ENCODE data around the gene MYOZ3.

The MYOZ3 gene

DNA sequence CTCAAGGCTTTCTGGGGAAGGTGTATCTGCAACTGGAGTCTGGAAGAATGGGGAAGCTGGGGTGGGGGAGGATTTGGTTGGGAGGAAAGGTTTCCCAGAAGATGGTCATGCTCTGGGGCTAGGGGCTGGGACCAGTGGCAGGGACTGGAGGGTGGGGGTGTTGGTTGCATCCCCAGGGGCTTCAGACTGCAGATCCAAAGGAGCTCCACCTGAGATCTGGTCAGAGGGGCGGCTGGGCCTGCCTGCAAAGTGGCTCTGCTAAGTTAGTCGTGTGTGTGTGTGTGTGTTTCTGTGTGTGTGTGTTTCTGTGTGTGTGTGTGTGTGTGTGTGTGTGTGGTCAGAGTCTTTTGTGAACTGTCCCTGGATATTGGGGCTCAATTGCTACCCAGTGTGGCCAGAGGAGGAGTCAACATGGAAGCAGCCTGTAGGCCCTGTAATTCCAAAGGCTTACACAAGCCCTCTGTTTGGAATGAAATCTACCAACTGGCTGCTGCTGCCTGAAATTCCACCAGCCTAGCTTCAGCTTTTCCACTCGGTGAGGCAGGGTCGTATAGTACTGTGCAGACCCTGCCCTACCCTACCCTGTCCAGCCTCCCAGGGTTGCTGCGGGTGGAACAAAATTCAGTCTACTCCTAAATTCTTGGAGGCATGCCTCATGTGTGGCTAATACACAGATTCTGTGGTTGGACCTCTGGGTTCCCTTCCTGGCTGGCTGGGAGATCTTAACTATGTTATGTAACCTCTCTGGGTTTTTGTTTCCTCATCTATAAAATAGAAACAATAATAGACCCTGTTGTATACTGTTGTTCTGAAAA lies 33.1 kb upstream of the MYOZ3 start:
- no peak for DNase-seq (ENCODE audit: low spot score)

DNA sequence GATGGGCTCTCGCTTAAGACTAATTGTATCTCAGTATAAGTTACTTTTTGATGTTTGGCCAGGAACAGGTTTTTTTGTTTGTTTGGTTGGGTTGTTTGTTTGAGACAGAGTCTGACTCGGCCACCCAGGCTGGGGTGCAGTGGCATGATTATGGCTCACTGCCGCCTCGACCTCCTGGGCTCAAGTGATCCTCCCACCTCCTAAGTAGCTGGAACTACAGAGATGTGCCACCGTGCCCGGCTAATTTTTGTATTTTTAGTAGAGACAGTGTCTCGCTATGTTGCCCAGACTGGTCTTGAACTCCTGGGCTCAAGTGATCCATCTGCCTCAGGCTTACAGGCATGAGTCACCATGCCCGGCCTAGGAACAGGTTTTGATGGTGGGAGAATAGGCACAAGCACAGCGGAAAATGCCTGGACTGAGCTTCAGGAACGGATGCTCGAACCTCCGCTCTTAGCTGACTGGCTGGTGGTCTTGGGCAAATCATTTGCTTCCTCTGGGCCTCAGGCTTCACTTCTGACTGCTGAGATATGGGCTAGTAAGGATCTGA lies 32.0 kb upstream of the MYOZ3 start:
- DNase-seq (ENCODE audit: low spot score) = no peak

DNA sequence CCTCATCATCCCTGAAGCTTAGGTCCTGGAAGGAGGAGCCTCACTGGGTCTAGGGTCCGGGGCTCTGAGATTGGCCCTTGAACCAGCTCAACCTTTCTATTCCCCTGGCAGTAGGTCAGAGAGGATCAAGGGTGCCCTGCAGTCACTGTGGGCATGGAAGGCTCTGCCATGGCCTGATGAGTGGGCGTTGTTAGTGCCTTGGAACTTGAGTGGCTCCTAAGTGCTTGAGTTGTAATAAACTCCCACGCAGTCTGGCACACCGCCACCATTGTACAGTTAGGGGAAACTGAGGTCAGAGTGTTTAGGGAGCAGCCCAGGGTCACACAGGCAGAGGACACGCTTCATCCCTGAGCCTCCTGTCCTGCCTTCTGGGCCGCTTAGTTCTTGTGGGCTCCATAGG lies 31.0 kb upstream of the MYOZ3 start:
- no peak for DNase-seq (ENCODE audit: low spot score)

DNA sequence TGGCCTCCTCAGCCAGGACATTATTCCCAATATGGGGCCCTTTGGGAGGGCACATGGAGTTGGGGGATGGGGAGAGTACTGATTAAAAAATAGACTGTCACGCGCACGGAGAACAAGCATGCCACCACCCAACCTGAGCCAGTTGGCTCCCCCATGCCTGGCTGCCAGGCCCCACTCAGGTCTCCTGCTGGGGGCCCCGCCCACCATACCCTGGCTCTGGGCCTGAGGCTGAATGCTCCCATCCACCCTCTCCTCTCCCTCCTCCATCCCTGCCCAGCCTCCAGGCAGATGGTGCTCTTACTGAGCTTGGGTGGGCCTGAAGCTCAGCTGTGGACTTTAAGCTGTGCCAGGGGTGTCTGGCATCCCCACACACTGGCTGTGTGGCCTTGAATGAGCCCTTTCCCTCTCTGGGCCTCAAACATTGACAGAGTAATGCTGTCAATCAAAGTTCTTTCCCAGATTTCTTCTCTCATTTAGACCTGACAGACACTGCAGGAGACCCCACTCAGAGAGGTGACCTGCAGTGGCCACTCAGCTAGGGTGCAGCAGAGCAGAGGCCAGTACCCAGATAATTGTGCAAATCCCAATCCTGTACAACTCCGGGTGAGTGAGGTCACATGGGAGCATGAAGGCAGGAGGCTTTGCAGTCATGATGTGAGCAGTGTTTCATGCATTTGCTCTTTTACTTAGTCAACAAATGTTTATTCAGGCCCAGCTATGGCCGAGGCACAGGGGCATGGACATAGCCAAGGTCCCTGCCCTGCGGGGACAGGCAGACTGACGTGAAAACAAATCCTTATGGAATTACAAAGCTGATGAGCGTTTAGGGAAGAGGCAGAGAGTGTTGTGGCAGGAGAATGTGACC lies 30.4 kb upstream of the MYOZ3 start:
- no peak for DNase-seq (ENCODE audit: low spot score)

DNA sequence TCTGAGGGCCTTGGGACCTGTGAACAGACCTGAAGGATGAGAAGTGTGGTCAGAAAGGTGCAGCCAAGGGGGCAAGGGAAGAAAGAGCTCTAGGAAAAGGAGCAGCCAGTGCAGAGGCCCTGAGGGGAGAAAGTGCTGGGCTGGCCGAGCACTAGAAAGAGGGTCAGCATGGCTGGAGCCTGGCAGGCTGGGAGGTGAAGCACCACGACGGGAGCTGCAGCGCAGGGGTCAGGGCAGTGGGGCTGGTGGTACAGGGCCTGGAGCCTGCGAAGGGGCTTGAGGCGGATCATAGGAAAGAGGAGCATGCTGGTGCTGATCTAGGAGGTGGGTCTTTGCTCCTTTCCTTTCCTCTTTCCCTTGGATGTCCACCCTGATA lies 29.7 kb upstream of the MYOZ3 start:
- DNase-seq (ENCODE audit: low spot score) = no peak

DNA sequence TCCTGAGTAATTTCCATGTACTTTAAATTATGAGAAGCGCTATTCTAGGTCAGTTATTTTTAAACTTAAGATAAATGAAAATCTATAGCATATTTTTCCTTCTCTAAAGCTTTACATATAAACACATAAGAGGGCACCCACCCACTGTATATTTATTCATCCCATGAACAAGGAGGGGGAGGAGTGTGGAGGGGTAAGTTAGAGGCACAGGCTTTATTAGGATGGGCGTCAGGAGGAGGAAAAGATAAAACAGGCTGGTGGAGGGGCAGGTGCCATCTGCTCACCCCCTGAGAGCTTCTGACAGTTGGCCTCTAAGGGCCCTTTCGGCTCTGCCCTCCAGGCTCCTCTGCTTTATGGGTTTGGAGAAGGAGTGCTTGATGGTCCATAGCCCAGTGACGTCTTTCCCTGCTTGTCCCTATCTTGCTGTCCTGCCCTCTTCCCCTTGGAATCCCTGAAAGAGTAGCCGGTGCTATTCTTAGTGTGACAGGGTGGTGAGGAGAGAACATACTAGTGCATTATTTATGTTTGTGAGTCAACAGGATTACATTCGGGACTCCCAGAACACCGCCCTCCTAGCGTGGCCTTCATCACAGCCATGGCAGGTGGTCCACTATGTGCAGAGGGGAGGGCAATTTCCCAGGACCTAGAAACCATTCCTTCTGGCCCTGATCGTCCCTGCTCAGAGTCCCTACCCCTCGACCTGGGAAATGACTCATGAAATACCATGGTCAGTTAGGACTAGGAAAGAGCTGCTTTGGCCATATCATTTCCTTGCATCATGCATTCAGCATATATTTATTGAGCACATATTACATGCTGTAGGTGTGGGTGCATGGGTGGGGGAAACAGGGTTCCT lies 28.5 kb upstream of the MYOZ3 start:
- DNase-seq (ENCODE audit: low spot score) = no peak

DNA sequence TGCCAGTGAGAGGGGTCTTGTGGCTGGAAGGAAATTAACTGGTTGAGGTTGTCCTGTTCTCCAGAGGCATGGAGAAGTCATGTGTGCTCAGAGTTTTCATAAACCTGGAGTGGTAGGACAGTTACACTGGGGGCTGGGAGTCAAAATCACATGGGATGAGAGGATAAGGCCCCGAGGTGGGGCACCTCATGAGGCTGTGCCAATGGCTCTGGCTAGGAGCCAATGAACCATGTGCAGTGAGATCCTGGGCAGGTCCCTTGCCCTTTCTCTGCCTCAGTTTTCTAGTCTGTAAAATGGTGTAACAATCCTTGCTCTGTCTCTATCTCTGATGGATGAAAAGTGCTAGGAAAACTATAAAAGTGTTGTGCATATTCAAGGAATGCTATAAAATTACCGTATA lies 27.6 kb upstream of the MYOZ3 start:
- DNase-seq (ENCODE audit: low spot score) = no peak

DNA sequence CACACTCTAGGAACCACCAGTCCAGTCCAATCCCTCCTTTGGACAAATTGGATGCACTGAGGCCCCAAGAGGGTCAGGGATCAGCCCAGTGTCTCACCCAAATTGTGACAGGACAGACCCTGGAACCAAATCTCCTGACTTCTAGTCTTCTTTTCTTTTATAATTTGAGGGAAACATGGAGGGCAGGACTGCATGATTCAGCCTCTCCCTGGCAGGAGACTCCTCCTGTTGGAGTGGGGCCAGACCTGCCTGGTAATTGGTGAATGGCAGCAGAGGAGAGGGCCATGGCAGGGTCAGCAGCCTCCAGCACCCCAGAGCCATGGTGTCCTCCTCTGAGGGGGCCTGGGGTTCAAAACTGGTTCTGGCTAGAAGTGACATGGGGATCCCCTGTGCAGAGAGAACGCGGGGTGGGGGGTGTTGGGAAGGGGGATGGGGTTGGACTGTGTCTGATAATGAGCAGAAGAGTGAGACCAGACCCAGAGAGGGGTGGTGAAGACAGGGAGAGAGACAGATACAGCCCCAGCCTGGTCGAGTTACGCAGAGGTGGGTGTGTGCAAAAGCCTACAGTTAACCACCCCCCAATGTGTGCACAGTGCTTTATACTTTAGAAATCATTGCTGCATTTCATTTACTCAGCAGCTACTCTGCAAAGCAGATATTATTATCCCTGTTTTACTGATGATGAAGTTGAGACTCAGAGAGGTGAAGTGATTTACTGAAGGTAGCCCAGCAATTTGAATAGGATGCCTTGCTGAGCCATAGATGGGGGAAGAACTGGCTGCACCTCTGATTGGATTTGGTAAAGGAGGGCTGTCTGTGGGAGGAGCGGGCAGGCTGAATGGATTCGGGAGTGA lies 24.4 kb upstream of the MYOZ3 start:
- DNase-seq (ENCODE audit: low spot score) = no peak

DNA sequence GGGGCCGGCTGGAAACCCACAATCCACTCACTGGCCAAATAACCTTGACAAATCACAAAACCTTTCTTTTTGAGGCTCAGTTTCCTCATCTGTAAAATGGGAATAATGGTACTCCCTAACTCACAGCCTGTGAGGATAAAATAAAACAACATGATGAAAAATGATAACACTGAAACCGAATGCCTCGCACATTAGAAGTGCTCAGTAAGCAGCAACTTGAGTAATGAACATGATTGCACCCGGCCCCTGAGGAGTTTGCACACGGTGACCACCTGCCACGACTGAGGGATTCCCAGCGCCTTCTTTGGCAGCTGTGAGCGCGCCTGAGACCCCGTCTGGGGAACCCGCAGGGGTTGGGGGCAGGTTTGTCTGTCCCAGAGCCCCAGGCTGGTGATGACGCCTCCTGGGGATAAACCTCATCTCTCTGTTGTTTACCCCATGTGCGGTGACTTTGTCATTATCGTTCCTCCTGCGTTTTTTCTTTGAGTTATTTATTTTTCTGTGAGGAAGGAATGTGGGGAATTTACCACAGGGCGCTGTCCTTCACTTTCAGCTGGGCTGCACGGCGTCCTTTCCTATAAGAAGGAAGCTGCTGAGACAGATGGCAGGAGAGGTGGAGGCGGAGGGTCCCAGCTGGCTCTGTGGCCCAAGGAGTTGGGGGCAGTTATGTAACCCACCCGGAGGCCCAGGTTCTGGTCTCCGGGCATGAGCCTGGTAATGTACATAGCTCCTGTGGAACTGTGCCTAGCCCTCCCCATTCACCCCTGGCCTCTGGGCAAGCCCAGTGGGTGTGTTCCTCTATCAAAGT lies 23.6 kb upstream of the MYOZ3 start:
- DNase-seq (ENCODE audit: low spot score) = no peak

DNA sequence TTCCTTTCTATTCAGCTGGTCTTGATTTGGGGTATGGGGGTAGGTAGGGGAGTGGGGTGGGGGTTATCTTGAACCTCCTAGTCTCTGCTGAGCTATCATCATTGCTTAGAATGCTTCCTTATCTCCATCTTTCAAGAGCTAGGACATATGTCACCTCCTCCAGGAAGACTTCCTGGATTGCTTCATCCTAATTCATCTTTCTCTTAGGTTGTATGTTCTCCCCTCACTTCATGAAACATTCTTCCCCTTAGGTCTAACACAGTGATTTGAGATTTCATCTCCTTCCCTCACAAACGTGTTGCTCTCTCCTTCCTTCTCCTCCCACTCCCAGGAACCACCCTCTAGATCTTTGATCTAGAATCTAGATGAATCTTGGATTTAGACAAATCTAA lies 23.0 kb upstream of the MYOZ3 start:
- no peak for DNase-seq (ENCODE audit: low spot score)

DNA sequence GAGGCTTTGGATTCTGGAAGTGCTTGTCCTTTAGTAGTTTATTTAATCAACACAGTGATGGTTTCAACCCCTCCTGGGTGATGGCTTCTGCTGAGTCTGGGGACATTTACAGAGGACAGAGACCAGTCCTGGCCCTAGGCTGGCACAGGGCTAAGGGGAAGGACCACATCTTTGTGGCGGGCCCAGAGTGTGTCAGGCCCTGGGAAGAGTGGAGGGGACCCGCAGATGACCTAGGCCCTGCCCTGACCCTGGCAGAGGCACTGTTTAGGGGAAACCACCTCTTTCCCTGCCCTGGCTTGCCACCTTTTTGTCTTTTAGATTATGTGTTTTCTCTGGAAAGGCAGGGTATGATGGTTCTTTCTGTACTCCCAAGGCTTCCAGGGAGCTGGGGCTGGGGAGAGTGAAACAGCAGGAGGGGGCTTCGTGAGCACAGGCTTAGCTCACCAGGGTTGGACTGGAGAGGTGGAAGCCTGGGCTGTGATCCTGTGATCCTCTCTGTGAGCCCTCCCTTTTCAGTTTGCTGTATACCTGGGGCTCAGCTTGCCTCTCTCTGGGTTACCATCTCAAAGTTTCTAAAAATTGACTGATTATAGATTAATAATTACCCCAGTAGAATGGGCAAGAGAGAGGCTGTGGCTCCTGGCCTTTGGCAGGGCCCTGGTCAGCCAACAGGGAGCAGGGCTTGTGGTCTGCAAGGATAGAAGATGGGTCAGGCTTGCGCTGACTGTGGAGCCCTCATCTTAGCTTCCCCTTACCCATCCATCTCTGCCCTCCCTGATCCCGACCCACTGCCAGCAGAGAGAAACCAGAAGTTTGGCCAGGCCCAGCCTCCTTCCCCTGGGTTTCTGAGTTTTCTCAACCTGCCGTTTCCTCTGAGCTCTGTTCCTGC lies 22.3 kb upstream of the MYOZ3 start:
- DNase-seq (ENCODE audit: low spot score) = no peak

DNA sequence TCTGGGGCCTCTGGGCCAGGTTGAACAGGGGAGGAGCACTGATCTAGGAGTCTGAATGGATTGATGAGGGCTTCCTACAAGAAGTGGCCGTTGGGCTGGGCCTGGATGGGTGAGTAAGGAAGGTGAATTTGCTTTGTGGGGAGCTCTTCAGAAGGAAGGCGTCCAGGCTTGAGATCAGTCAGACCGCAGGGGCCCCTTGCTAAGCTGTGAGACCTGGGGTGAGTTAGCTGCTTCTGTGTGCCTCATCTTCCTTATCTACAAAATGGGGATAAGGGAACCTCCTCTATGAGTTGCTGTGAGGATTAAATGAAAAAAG lies 21.7 kb upstream of the MYOZ3 start:
- no peak for DNase-seq (ENCODE audit: low spot score)

DNA sequence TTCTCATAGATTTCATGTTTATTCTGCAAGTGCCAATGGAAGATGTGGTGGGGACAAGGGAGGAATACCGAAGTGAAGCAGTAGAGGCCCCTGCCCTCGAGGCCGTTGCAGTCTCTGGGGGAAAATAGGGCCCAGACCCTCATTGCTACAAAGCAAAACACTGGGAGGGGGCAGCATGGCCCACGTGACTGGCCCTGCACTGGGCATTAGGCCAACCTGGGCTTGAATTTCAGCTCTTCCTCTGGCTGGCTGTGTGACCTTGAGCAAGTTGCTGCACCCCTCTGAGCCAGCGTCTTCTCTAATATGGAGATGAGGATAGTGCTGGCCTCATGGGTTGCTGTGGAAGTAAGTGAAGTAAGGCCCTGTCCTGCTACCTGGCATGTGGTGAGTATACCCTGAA lies 21.3 kb upstream of the MYOZ3 start:
- DNase-seq (ENCODE audit: low spot score) = no peak

DNA sequence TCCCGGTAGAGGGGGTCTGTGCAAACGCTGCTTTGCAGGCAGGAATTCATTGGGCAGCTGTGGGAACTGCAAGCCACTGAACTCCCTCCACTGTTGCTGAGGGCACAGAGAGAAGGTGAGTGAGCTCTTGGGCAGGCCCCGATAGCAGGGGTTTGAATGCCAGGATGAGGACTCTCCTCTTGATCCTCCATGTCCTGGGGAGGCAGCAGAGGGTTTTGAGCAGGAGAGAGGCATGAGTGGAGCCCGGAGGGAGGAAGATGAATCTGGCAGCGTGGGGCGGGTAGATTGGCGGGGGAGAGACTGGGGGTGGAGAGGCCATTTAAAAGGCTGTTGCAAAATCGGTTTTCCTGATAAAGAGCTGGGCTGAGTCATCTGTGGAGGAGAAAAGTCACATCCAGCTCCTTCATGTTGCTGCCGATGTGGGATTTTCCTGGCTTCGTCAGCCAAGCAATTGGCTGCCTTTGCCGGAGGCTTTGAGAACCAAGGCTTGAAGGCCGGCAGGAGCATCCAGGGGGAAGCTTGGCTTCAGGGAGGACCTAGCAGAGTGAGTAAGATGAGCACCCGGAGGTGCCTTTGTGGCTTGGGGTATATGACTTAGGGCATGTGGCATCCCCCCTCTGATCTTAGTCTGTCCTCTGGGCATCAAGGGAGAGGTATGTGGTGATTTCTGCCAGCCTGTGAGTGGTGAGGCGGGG lies 20.6 kb upstream of the MYOZ3 start, which contains the start of gene SYNPO:
Gene SYNPO, plus strand, starts transcription at position 350 of the 695 bp plus-strand sequence. CDS start 7,616 bp downstream, outside the sequence.
- no peak for DNase-seq (ENCODE audit: low spot score)

DNA sequence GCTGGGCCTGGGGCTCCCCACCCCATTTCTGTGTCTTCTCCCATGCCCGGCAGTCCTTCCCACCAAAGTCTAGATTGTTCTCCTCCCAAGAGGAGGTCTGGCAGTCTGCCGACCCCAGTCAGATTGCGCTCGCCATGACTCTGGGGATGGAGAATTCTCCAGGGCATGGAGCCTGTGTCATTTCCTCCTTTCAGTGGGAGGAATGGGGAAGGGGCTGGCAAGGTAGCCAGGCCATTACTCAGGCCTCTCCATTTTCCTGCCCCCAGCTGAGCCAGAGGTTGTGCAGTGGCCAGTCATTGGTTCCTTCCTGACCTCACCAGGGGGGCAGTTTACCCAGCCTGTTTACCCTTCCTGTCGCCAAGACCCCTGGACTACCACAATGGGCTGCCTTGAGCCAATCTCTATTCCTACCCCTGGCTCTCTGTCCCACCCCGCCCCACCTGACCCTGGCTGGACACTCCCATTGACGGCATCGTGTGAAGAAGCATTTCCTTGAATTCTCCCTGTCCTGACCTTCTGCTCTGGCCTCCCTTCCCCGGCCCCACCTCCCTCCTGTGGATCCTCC lies 20.0 kb upstream of the MYOZ3 start:
- no peak for DNase-seq (ENCODE audit: low spot score)

DNA sequence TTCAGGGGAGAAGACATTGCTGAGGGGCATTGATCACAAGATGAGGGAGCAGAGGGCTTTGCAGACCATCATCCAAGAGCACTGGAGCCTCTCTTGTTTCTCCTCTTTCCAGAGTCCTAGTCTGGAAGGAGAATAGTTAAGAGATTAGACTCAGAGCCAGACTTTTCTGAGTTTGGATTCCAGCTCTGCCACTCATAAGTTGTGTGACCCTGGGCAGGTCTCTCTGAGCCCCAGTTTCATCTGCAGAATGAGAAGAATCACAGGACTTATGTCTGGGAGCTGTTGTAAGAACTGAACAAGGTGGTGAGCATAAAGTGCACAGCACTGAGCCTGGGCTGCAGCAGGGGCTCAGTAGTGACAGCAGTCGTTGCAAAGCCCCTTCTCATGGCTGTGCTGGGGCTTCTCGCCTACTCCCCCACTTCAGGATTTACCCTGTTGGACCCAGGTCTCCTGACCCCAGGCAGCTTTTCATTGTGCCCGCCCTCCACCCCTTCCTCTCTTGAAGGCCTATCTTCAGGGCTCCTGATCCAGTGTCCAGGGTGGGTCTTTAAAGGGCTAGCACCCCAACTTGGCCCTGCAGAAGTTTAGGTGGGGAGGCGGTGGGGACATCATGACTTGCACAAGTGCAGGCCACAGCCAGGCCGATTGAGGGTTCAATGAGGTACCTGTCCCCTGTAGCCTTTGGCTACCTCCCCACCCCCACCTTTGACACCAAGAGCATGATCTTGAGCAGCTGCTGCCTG lies 19.1 kb upstream of the MYOZ3 start:
- no peak for DNase-seq (ENCODE audit: low spot score)

DNA sequence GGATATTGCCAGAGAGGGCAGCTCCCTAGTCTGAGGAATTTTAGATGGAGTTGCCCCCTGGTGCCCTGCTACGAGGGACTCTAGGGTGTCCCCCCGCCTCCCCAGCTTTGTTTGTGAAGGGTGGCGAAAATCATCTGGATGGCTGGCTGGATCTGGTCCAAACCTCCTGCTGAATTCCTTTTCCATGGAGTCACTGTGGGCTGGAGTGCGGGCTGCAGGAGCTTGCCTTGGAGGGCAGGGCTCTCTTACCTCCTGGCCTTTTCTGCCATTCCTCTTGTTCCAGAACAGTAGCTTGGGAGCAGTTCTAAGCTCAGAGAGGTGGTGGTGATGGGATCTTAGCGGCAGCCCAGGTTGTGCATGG lies 18.5 kb upstream of the MYOZ3 start:
- DNase-seq (ENCODE audit: low spot score) = no peak

All from left forelimb (tissue), 1 donor.